T1000 (cell line): ENCODE results near the gene NEK5.
"Not testable (repeated sequence)": the region's sequence is repeated elsewhere in the genome, so short reads cannot be mapped to it uniquely, and the experiment has no call there.

Source experiments
- DNase-seq: peaks from one replicate; lab custom pipeline; 2025; ENCODE audit warnings: mixed read lengths; lab: John Stamatoyannopoulos, UW

The NEK5 gene, protein sequence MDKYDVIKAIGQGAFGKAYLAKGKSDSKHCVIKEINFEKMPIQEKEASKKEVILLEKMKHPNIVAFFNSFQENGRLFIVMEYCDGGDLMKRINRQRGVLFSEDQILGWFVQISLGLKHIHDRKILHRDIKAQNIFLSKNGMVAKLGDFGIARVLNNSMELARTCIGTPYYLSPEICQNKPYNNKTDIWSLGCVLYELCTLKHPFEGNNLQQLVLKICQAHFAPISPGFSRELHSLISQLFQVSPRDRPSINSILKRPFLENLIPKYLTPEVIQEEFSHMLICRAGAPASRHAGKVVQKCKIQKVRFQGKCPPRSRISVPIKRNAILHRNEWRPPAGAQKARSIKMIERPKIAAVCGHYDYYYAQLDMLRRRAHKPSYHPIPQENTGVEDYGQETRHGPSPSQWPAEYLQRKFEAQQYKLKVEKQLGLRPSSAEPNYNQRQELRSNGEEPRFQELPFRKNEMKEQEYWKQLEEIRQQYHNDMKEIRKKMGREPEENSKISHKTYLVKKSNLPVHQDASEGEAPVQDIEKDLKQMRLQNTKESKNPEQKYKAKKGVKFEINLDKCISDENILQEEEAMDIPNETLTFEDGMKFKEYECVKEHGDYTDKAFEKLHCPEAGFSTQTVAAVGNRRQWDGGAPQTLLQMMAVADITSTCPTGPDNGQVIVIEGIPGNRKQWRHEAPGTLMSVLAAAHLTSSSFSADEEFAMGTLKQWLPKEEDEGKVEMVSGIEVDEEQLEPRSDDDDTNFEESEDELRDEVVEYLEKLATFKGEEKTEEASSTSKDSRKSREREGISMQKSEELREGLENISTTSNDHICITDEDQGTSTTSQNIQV

DNA sequence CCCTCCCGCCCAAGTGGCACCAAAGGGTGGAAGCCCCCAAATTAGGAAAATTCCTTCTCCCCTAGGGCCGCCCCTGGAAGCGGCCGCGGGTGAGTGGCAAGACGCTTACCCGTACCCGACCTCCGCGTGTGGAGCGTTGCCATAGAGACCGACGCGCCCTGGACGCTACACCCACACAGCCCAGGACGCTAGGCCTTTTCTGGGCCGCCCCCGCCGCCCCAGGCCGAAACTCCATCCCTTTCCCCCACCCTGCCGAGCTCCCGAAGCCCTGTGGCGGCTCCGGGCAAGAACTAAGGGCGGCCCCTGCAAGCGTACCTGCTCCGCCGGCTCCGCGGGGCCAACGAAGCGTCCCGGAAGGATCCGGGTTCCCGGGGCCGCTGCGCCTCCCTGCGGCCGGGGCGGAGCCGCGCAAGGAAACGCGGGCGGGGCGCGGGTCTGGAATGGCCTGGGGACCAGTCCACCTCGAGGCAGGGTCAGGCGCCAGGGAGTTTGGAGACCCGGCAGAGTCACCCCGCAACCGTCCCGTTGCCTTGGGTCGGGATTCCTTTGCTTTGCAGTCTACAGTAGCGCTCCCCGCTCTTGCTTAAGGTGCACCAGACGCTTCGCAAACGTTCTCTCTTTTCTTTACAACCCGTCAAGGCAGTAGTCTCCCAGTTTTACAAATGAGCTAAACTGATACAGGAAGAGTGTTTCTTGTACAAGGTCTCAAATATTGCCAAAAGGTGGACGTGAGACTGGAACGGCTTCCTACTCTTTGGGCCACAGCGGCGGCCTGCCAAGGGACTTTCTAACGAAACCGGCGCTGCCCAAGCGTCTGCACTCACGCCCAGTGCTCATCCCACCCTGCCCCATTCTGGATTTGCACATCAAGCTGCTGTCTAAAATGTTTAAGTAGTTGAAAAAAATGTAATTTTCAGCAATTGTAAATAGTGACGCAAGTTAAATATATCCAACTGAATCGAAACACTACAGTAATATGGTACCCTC lies at the start of gene NEK5:
Gene NEK5, minus strand, starts transcription at position 360 of the 987 bp plus-strand sequence. CDS start 1,591 bp downstream, outside the sequence.
- DNase-seq: no peak

DNA sequence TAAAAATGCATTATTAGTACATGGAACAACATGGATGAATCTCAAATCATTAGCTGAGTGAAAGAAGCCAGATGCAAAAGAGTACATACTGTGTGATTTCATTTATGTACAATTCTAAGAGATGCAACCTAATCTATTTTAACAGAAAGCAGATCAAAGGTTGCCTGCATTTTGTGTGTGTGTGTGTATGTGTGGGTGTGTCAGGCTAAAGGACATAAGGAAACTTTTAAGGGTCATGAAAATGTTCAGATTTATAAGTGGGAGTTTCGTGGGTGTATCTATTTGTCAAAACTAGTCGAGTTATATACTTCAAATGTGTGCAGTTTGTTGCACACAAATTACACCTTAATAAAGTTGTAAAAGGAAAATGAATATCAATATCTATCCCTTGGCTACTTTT lies 48.4 kb upstream of the NEK5 start:
- no peak for DNase-seq

DNA sequence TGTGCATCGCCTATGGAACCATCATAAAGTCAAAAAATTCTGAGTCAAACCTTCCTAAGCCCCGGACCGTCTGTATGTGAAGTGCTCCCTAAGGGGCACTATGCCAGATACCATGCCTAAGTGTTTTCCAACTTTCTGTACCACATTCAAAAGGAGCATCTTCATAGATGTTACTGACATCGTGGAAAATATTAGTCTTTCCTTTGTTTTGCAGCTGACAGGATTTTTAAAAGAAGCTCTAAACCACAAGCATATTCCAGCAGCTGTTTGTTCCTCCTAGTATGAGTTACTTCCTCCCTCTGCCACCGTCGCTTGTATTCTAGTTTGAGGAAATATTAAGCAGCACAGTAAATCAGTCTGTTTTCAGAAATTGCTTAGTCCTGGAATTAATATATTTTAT lies 45.1 kb upstream of the NEK5 start:
- DNase-seq: not testable (repeated sequence)

DNA sequence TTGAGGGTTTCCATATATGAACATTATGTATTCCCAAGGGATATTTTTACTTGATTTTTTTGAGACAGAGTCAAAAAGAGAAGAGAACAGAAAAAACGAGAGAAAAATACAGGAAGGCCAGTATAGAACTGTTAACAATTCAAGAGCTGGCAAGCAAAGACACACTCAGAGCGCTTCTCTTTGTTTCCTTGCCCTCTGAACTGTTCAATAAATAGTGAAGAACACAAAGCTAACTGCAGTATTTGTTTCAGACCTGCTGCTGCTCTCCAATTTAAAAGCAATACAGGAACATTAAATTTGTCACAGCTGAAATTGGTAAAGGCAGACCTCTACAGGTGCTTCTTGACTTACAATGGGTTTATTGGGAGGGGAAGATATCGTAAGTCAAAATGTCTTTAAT lies 44.5 kb upstream of the NEK5 start:
- no peak for DNase-seq

DNA sequence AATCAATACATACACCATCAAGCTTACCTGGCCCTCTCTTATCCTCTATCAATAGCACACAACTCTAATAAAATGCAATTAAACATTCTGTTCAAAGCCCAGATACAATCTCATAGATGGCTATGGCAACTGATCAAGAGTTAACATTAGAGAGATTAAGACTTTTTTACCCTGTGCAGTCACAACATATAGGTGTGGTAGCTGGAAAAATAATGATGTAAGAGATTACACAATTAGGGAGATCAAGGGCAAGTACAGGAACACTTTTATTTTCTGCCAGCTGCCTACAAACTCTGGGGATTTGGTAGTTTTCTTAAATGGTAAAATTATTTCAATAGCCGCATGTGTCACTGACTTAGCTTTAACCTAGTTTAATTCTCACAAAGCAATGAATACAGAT lies 42.8 kb upstream of the NEK5 start:
- DNase-seq: not testable (repeated sequence)

DNA sequence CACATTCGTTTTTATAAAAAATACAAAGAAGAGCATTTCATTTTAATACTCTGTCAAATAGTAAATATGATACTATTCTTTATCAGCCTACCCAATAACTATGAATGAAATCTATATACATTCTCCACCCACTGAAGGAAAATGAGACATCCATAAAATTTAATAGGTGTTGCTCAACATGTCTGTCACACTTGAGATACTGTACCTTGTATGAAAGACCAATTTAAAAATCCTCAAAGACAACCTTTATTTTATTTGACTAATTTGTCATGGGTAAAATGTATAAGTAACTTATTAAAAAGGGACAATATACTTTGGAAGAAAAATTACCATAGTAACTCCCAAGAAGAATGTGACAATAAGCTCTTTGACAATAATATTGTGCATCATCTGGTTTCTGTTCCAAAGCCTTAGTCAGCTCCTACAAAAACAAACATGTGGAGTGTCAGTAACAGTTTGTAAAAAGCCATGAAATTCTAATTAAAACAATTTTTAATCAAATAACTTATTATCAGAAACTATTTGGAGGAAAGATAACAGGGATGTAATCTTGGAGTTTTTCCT lies 42.0 kb upstream of the NEK5 start:
- DNase-seq: not testable (repeated sequence)

DNA sequence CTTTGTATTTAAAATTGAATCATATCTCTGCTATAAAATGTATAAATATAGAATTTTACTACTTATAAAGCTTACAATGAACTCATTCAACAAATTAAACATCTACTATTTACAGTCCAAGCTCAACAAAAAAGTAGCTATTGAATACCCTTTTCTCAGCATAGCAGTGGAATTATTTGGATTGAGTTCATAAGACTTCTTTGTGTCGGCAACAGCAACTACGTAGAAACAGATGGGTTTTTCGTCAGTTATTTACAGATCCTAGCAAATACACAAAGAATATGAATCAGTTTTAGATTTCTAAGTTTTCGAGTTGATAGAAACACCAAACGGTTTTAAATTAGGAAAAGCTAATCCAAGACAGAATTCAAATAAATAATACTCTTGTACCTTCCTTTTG lies 41.0 kb upstream of the NEK5 start:
- DNase-seq: no peak

DNA sequence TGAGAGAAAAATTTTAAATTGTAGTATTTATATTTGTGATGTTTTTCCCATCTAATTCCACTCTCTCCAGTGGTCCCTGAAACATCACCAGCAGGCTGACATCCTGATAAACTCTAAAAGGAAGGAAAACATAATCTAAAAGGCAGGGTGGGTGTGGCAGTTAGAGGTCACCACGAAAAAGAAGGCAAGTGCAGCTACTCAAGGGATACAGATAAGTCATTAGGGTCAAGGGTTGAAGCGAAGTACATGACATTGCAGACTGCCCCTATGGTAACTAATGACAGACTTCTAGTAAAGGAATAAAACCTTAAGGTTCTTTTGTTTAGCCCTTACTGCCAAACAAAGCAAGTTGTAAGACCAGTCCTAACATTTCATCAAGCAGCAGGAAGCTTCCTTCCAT lies 36.5 kb upstream of the NEK5 start:
- DNase-seq: no peak

DNA sequence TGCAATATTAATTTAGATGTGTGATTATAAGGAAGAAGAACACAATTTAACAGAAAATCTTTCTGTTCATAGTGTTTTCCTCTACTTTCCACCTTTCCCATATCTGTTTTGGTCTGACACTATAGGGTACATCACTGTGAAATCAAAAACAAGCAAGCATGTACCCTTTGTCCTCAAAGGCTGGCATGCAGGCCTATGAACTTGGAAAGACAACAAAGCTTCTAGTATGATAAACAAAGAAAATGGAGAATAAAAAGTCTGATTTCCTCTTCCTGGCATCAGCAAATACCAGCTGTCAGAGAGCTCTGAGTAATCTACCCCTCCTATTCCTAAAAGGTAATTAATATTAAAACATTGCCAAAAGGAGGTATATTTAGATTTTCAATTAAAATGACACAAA lies 36.1 kb upstream of the NEK5 start:
- DNase-seq: no peak

DNA sequence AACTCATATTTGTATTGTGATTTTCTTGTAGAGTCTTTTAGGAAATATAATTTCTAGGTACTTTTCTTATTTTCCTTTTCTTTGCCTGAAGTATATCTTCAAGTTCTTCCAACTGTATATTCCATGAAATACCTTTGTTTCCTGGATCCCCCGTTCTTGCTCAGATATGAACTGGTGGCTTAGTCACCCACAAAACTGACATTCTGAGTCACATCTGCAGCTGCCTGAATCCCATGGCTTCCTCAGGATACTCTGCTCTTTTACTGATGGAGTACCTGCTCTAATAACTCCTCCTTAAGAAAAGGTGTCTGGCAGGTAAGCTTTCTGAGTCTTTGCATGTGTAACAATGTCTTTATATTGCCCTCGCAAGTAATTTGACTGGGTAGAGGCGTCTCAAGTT lies 35.0 kb upstream of the NEK5 start:
- DNase-seq: not testable (repeated sequence)

DNA sequence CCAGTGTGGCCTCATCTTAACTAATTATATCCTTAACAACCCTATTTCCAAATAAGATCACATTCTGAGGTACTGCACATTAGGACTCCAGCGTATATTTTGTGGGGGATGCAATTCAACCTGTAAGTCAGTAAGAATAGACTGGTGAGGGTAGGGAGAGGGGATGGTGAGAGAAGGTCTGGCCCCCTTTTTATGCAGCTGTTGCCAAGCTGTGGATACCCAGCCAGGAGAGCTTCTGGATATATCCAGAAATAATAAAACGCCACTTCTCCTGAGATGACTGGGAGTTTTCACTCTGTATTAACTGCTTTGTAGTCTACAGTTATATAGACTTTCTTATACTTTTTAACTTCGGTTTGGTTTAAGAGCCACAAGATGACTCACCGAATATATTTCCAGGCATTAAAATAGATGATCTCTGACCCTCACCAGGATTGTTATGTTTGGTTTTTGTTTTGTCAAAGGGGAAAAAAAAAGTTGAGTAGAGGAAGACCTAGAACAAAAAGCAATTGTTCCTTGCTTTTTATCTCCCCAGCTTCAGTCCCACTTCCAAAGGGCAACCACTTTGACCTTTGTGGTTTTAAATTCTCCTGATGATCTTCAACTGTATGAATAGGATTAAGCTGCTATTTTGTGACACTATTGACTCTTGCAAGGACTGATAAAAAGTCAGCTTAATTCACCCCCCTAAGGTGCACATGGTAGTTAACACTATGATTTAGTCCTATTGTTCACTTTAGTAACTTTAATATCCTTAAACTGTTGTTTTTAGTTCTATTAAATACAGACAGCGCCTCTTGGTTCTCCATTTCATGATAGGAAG lies 33.6 kb upstream of the NEK5 start:
- no peak for DNase-seq

DNA sequence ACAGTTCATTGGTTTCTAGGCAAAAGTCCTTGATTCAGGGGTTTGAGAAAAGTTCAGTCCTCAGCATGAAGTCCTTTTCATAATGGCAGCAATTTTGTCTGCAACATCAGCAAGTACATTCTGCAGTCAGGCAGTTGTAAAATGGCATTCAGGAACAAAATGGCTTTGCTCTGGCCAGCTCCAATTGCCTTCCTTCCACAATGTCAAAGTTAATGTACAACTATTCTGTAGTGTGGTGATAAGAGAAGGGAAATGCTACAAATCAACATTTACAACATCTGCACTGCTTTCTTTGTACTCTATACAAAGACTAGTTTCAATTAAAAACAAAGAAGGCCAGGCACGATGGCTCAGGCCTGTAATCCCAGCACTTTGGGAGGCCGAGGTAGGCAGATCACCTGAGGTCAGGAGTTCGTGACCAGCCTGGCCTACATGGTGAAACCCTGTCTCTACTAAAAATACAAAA lies 32.3 kb upstream of the NEK5 start:
- DNase-seq: no peak

DNA sequence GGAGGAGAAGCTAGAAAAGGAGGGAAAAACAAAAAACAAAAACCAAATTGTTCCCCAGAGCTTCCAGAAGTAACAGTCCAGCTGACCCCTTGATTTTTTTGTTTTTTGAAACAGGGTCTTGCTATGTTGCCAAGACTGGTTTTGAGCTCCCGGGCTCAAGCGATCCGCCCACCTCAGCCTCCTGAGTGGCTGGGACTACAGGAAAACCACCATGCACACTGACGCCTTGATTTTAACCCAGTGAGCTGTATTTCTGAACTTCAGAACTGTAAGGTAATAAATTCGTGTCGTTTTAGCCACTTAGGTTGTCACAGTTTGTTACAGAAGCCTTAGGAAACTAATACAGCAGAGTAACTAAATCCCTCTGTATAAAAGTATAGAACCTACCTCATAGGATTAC lies 31.6 kb upstream of the NEK5 start:
- DNase-seq: no peak

DNA sequence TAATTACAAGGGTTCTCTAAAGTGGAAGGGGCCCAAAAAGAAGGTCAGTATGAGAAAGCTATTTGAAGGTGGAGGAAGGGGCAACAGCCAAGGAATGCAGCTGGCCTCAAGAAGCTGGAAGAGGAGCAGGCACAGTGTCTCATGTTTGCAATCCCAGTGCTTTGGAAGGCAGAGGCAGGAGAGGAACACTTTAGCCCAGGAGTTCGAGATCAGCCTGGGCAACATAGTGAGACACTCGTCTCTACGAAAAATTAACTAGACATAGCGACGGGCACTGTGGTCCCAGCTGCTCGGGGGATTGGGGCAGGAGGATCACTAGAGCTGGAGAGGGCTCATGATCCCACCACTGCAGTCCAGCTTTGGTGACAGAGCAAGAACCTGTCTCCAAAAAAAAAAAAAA lies 31.2 kb upstream of the NEK5 start:
- DNase-seq: no peak

DNA sequence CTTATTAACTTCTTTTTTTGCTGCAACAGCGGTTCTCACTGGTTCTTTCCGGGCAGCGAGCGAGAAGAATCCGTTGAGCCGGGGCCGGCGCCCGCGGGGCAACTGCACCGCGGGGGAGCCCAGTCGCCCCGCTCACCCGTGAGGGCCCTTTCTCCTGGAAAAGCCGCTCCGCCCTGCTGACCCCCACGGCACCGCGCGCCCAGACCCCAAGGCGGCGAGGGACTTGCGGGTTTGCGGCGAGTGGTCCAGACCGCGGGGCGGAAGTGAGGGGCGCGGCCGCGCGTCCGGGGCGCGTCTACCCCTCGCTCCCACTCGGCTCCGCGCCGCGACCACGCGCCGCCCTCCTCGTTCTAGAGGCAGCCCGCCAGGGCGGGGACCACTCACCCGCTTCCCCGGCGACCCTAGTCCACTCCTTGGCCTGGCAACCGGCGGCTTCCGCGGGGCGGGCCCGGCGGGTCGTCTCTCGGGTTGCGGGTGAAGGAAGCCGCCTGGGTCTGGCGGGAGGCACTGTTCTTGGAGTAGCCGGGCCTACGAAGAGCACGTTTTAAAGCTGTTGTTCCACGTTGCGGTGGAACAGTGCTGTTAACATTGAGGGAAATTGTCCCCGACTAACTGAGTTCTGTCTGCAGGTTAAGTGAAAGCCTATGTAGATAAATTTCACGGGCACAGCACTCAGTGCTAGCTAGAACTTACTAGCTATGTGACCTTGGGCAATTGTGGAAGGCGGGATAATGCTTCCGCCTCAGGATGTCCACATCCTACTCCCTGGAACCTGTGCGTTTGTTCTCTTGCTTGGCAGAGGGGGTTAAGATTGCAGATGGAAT lies 30.5 kb upstream of the NEK5 start, which contains the start of gene NEK3:
Gene NEK3, minus strand, starts transcription at position 439 of the 824 bp plus-strand sequence. CDS start 3,406 bp downstream, outside the sequence.
- no peak for DNase-seq

DNA sequence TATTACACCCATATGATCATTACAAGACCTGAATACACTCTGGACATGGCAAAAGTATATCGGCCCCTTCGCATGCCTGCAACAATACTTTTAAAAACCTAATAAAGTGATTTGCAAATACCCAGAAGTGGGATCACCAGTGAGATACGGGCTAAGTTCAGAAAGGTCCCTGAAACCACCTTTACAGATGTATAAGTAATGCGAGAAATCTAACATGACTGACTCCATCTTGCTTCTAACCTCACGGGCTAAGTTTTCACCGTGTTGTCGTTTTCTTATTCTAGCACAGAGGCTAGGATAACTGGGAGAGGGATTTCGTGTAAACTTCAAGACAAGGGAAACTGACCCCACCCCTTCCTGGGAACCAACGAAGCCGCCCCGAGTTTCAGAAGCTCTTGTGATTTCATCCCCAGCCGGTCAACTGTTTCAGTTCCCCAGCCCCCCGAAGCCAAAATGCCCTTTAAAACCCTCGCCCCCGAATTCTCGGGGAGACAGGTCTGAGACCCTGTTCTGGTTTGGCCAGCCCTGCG lies 29.8 kb upstream of the NEK5 start:
- no peak for DNase-seq

DNA sequence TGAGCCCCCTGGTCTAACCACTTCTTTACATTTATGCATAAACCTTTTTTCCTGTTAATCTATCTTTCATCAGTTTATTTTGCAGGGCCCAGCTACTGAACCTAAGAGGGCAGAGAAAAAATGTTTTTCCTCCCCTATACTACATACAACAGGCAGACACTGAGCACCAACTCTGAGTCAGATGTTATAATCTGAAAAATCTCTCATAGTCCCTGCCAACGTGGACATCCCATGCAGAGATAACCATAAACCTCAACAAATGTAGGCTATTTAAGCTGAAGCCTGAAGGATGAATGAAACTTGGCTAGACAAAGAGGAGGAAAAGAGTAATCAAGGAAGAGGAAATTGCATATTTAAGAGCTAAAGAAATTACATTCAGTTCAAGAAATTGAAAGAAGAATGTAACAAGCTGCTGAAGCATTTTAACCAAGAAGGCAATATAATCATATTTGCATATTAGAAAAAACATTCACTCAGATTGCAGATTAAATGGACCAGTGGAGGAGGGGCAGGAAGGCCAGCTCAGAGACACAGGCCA lies 27.9 kb upstream of the NEK5 start:
- no peak for DNase-seq

DNA sequence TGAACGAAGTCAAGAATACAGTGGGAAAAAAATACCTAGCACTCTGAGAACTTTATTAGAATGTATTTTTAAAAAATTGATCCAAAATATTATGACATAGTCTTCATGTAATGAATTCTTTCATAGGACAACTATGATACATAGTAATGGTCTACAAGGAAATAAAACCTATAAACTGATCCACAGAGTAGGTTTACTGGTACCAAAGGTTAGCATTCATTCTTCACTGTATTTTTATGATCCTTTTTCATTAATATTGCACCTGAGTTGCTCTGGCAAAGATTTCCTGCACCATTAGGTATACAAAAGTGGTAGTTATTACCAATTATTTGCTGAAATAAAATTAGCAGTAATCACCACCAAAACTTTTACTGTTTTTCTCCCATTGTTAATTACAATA lies 26.3 kb upstream of the NEK5 start:
- no peak for DNase-seq

DNA sequence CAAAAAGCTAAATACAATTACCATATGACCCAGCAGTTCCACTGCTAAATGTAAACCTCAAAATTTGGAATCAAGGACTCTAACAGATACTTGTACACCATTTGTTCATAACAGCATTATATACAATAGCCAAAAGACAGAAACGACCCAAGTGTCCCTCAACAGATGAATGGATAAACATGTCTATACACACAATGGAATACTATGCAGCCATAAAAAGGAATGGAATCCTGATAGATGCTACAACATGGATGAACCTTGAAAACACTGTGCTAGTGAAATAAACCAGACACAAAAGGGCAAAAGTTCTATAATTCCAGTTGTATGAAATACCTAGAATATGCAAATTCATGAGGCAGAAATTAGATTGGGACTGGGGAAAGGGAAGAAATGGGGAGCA lies 18.4 kb upstream of the NEK5 start:
- no peak for DNase-seq
